GM18498 (cell line): Measurements from ENCODE around the gene ZSWIM5.
"Not testable (repeated sequence)": the region's sequence is repeated elsewhere in the genome, so short reads cannot be mapped to it uniquely, and the experiment has no call there.

Source experiments
- ATAC-seq: cut with Tn5 transposase; IDR thresholded peaks from one replicate; pipeline ENCODE4 v1.9.1; 2021; ENCODE audit warnings: mild to moderate bottlenecking, moderate library complexity; ENCODE audit not compliant: unreplicated experiment

Gene ZSWIM5

GRCh38 chr1:45205011-45205909 lies 1.1 kb downstream of the ZSWIM5 start:
- ATAC-seq = peak; percentile 22

DNA sequence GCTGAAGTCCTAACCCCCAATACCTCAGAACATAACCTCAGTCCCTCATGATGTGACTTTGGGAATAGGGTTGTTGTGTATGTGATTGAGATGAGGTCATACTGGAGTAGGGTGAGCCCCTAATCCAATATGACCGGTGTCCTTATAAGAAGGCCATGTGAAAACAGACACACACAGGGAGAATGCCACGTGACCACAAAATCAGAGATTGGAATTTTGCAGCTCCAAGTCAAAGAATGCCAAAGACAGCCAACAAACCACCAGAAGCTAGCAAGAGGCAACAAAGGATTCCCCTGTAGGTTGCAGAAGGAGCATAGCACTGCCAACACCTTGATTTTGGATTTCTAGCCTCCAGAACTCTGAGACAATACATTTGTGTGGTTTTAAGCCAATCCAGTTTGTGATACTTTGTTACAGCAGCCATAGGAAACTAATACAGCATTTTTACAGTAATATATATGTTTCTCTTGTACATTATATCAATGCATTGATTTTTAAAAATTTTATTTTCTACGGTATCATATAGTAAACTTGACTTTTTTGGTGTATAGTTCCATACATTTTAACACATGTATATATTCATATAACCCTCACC lies 5.4 kb downstream of the ZSWIM5 start:
- ATAC-seq = no peak

DNA sequence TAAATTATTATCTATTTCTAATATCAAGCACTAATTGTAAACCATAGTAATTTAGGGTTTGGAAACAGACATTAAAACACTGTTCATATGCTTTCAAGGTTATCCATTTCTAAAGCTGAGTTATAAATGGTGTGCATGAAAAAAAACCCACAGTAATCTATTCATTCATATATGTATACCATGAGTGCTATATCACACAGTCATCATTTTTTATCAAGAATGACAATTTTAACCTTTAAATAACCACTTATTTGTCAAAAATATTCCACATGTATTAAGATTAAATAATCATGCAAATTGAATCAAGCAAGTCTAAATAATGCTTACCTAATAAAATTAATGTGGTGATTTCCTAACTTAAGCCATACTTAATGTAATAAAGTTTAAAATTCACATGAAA lies 6.0 kb downstream of the ZSWIM5 start:
- ATAC-seq = no peak

- ATAC-seq = no peak
These were observed 8.2 kb downstream of the ZSWIM5 start for GRCh38 chr1:45198185-45198584.

DNA sequence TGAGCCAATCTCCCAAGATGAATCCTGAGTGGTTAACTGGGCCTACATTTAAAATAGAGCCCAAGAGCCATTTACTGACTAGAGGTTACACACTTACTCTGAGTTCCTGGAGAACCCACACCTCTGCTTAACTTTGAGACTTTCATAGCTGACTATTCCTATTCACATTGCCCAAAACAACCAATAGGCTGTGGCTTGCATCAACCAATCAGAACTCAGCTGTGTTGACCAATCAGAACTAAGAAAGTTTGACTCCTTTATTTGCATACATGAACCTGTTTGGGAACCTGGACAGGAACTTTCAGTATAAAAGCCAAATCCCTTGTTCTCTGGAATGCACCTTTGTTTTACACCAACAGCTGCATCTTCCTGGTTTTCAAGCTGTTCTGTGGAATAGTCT lies 9.5 kb downstream of the ZSWIM5 start:
- ATAC-seq = no peak

DNA sequence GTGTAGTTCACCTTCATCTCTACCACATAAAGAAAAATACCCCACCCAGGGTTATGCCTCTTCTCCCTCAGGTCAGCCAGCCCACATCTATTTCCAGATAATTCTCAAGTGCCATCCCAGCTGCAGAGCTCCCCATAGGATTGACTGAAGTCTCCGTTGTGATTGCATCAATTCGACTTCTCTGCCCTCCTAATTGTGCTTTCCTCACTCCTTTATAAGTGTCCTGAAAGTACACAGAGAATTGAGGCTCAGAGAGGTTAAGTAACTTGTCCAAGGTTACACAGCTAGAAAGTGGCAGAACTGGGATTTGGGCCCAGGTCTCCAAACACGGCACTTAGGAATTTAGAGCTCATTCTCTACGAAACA lies 15.0 kb downstream of the ZSWIM5 start:
- no peak for ATAC-seq

GRCh38 chr1:45187725-45188124 lies 18.7 kb downstream of the ZSWIM5 start:
- no peak for ATAC-seq

DNA sequence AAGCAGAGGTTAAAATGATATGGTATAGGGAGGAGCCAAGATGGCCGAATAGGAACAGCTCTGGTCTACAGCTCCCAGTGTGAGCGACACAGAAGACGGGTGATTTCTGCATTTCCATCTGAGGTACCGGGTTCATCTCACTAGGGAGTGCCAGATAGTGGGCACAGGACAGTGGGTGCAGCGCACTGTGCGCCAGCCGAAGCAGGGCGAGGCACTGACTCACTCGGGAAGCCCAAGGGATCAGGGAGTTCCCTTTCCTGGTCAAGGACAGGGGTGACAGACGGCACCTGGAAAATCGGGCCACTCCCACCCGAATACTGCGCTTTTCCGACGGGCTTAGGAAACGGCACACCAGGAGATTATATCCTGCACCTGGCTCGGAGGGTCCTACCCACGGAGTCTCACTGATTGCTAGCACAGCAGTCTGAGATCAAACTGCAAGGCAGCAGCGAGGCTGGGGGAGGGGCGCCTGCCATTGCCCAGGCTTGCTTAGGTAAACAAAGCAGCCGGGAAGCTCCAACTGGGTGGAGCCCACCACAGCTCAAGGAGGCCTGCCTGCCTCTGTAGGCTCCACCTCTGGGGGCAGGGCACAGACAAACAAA lies 26.4 kb downstream of the ZSWIM5 start:
- ATAC-seq = not testable (repeated sequence)

GRCh38 chr1:45177452-45177851 lies 29.0 kb downstream of the ZSWIM5 start:
- ATAC-seq = no peak

GRCh38 chr1:45172764-45173163 lies 33.6 kb downstream of the ZSWIM5 start:
- no peak for ATAC-seq

- no peak for ATAC-seq
These were observed 34.4 kb downstream of the ZSWIM5 start for GRCh38 chr1:45172005-45172404.

- no peak for ATAC-seq
These were observed 34.8 kb downstream of the ZSWIM5 start for GRCh38 chr1:45171575-45171974.

- no peak for ATAC-seq
These were observed 36.2 kb downstream of the ZSWIM5 start for GRCh38 chr1:45170151-45170742.

DNA sequence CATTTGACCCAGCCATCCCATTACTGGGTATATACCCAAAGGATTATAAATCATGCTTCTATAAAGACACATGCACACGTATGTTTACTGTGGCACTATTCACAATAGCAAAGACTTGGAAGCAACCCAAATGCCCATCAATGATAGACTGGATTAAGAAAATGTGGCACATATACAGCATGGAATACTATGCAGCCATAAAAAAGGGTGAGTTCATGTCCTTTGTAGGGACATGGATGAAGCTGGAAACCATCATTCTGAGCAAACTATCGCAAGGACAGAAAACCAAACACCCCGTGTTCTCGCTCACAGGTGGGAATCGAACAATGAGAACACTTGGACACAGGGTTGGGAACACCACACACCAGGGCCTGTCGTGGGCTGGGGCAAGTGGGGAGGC lies 38.5 kb downstream of the ZSWIM5 start:
- not testable (repeated sequence) for ATAC-seq

DNA sequence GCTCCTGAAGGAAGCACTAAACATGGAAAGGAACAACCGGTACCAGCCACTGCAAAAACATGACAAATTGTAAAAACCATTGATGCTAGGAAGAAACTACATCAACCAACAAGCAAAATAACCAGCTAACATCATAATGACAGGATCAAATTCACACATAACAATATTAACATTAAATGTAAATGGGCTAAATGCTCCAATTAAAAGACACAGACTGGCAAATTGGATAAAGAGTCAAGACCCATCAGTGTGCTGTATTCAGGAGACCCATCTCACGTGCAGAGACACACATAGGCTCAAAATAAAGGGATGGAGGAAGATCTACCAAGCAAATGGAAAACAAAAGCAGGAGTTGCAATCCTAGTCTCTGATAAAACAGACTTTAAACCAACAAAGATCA lies 42.1 kb downstream of the ZSWIM5 start:
- not testable (repeated sequence) for ATAC-seq

DNA sequence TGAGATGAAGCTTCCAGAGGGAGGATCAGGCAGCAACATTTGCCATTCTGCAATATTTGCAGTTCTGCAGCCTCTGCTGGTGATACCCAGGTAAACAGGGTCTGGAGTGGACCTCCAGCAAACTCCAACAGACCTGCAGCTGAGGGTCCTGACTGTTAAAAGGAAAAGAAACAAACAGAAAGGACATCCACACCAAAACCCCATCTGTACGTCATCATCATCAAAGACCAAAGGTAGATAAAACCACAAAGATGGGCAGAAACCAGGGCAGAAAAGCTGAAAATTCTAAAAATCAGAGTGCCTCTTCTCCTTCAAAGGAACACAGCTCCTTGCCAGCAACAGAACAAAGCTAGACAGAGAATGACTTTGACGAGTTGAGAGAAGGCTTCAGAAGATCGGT lies 43.3 kb downstream of the ZSWIM5 start:
- not testable (repeated sequence) for ATAC-seq

- not testable (repeated sequence) for ATAC-seq
These were observed 44.1 kb downstream of the ZSWIM5 start for GRCh38 chr1:45162041-45163035.

- no peak for ATAC-seq
These were observed 50.4 kb downstream of the ZSWIM5 start for GRCh38 chr1:45155957-45156356.

DNA sequence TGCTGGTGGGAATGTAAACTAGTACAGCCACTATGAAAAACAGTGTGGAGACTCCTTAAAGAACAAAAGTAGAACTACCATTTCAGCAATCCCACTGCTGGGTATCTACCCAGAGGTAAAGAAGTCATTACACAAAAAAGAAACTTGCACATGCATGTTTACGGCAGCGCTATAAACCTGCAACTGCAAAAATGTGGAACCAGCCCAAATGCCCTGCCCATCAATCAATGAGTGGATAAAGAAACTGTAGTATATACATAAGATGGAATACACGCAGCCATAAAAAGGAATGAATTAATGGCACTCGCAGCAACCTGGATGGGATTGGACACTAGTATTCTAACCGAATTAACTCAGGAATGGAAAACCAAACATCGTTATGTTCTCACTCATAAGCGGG lies 51.0 kb downstream of the ZSWIM5 start:
- ATAC-seq = no peak

DNA sequence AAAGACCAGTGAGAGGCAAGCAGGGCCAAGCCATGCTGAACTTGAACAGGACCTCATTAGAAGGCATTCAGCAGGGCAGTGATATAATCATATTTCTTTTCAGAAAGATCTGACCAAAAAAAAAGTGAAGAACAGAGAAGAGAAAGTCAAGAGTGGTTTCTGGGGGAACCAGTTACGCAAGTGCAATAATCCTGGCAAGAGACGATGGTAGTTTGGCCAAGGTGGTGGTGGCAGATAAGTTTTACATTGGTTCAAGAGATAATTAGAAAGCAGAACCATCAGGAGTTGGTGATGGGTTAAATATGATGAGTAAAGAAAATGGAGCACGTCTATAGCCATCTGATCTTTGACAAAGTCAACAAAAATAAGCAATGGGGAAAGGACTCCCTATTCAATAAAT lies 54.3 kb downstream of the ZSWIM5 start:
- no peak for ATAC-seq
